IMR-90 (cell line): ENCODE results near the gene CDHR4. TPM values are rescaled to one million over a fixed set of nuclear protein-coding genes. Genes with fewer than 3 reads are reported as not detected.

Source experiments
- ATAC-seq: fragments of 200-7000 bp; cut with Tn5 transposase; 2 replicates; pipeline ENCODE4 v1.9.1; 2020; ENCODE audit warnings: low read depth, mild to moderate bottlenecking, moderate library complexity
- BruUV-seq: library from RNA; stranded (reverse); fragments of 400-500 nt; replicated peaks from 2 replicates; lab custom pipeline; 2021; lab: Mats Ljungman, UMichigan
- CTCF ChIA-PET: fragments of 300-600 bp; formaldehyde crosslinking; extraction: SDS; loops from one replicate; lab custom pipeline; 2021; ENCODE audit warnings: antibody characterized with exemption; lab: Yijun Ruan, JAX
- POLR2A ChIA-PET: fragments of 300-600 bp; sonication (Branson Sonifier 250); formaldehyde crosslinking; loops from one replicate; lab custom pipeline; 2022; ENCODE audit warnings: antibody characterized with exemption; ENCODE audit not compliant: unreplicated experiment; lab: Charles Lee
- DNase-seq: peaks from one replicate; pipeline ENCODE4 v3.0.0; 2013
- H2AFZ ChIP-seq: replicated peaks from 2 replicates; pipeline ENCODE3; 2013; ENCODE audit warnings: low read length, mild to moderate bottlenecking; ENCODE audit not compliant: poor library complexity
- H2AK5ac ChIP-seq: 2 replicates; pipeline ENCODE4 v1.6.1; 2013; ENCODE audit warnings: low read depth, low read length, inconsistent platforms
- H2AK9ac ChIP-seq: replicated peaks from 2 replicates; pipeline ENCODE3; 2013; ENCODE audit warnings: mild to moderate bottlenecking, low read depth, low read length, moderate library complexity; ENCODE audit not compliant: poor library complexity
- H2BK120ac ChIP-seq: 2 replicates; pipeline ENCODE4 v1.6.1; 2013; ENCODE audit warnings: low read depth, low read length, inconsistent platforms
- H2BK15ac ChIP-seq: 3 replicates; pipeline ENCODE4 v1.6.1; 2013; ENCODE audit warnings: low read depth, low read length, inconsistent platforms
- H2BK20ac ChIP-seq: 2 replicates; pipeline ENCODE4 v1.6.1; 2013; ENCODE audit warnings: low read depth, mild to moderate bottlenecking, inconsistent platforms, low read length, moderate library complexity
- H2BK5ac ChIP-seq: 2 replicates; pipeline ENCODE4 v1.6.1; 2013; ENCODE audit warnings: mild to moderate bottlenecking, low read depth, low read length, inconsistent platforms; ENCODE audit not compliant: poor library complexity, severe bottlenecking
- H3K14ac ChIP-seq: replicated peaks from 2 replicates; pipeline ENCODE4 v1.6.1; 2013; ENCODE audit warnings: low read depth, low read length, inconsistent platforms
- H3K18ac ChIP-seq: 2 replicates; pipeline ENCODE4 v1.6.1; 2013; ENCODE audit warnings: low read depth, low read length, control low read depth
- H3K23ac ChIP-seq: 2 replicates; pipeline ENCODE4 v1.6.1; 2013; ENCODE audit warnings: low read depth, low read length, inconsistent platforms
- H3K27ac ChIP-seq: 2 replicates; pipeline ENCODE4 v1.5.1; 2013; ENCODE audit warnings: mild to moderate bottlenecking, control low read depth, low read length; ENCODE audit not compliant: insufficient read depth
- H3K27me3 ChIP-seq: 2 replicates; pipeline ENCODE4 v1.6.1; 2013; ENCODE audit warnings: low read length; ENCODE audit not compliant: control insufficient read depth, insufficient read depth
- H3K36me3 ChIP-seq: 2 replicates; pipeline ENCODE4 v1.6.1; 2013; ENCODE audit warnings: low read length, mixed read lengths; ENCODE audit not compliant: control insufficient read depth, insufficient read depth
- H3K4ac ChIP-seq: 2 replicates; pipeline ENCODE4 v1.6.1; 2013; ENCODE audit warnings: low read depth, low read length, inconsistent platforms
- H3K4me1 ChIP-seq: 2 replicates; pipeline ENCODE4 v1.6.1; 2013; ENCODE audit warnings: low read length, mixed read lengths; ENCODE audit not compliant: control insufficient read depth, insufficient read depth
- H3K4me2 ChIP-seq: 2 replicates; pipeline ENCODE4 v1.6.1; 2013; ENCODE audit warnings: low read depth, mild to moderate bottlenecking, control low read depth, low read length, moderate library complexity
- H3K4me3 ChIP-seq: 2 replicates; pipeline ENCODE4 v1.5.1; 2013; ENCODE audit warnings: low read depth, mild to moderate bottlenecking, control low read depth, low read length, moderate library complexity; ENCODE audit not compliant: insufficient read depth
- H3K56ac ChIP-seq: 2 replicates; pipeline ENCODE4 v1.6.1; 2013; ENCODE audit warnings: low read length, inconsistent platforms; ENCODE audit not compliant: insufficient read depth; ENCODE audit errors: extremely low read depth
- H3K79me1 ChIP-seq, 2 experiments: 2 replicates each; pipeline ENCODE4 v1.6.1; 2013; ENCODE audit warnings: low read length in 2 of 2, inconsistent platforms in 1 of 2, low read depth in 1 of 2
- H3K9ac ChIP-seq: 2 replicates; pipeline ENCODE4 v1.6.1; 2013; ENCODE audit warnings: low read depth, low read length, control low read depth
- H3K9me1 ChIP-seq: 2 replicates; pipeline ENCODE4 v1.6.1; 2013; ENCODE audit warnings: low read length, inconsistent platforms; ENCODE audit not compliant: insufficient read depth
- H3K9me3 ChIP-seq: 2 replicates; pipeline ENCODE4 v1.6.1; 2013; ENCODE audit warnings: low read length; ENCODE audit not compliant: control insufficient read depth, insufficient read depth
- H4K20me1 ChIP-seq: 2 replicates; pipeline ENCODE4 v1.6.1; 2013; ENCODE audit warnings: low read length, inconsistent platforms; ENCODE audit not compliant: insufficient read depth
- H4K5ac ChIP-seq: 2 replicates; pipeline ENCODE4 v1.6.1; 2013; ENCODE audit warnings: mild to moderate bottlenecking, low read depth, low read length, control low read depth
- H4K8ac ChIP-seq, 2 experiments: 2 replicates each; pipeline ENCODE4 v1.6.1; 2013; ENCODE audit warnings: low read depth in 2 of 2, low read length in 2 of 2, control low read depth in 1 of 2, inconsistent platforms in 1 of 2
- H4K91ac ChIP-seq: 2 replicates; pipeline ENCODE4 v1.6.1; 2013; ENCODE audit warnings: low read depth, low read length, inconsistent platforms; ENCODE audit not compliant: insufficient read depth
- BHLHE40 ChIP-seq: fragments of 150-350 bp; IDR thresholded peaks from 2 replicates; pipeline ENCODE4 v1.6.1; 2016; ENCODE audit warnings: mild to moderate bottlenecking, low read depth, low read length
- MXI1 ChIP-seq: IDR thresholded peaks from 2 replicates; pipeline ENCODE4 v1.6.1; 2012; ENCODE audit warnings: low read depth, mild to moderate bottlenecking, low read length, moderate library complexity, borderline replicate concordance
- whole genome bisulfite sequencing, 2 experiments: methylation state at CpG; one replicate each; pipeline versions ENCODE4 v1.1.5 to v1.1.7; 2013; ENCODE audit warnings: missing lambda C conversion rate in 2 of 2; ENCODE audit not compliant: insufficient read length in 1 of 2; ENCODE audit errors: extremely low coverage in 2 of 2; 5-methylcytosine and 5-hydroxymethylcytosine counted together
- dilution Hi-C: fragments of 300-500 bp; cut with HindIII; formaldehyde crosslinking; loops from one replicate; pipeline ENCODE4 v1.14.3; 2018; ENCODE audit warnings: low sequenced_read_pairs; ENCODE audit not compliant: unreplicated experiment
- in situ Hi-C: fragments of 300-500 bp; cut with MboI; formaldehyde crosslinking; loops from 3 replicates; pipeline ENCODE4 v1.14.3; 2019; ENCODE audit warnings: low sequenced_read_pairs, inconsistent platforms, mixed read lengths
- intact Hi-C: fragments of 100-400 bp; cut with micrococcal nuclease; formaldehyde crosslinking; loops from 2 replicates; pipeline ENCODE4 v1.10.0; 2022
- polyA plus RNA-seq, 3 experiments: library from polyadenylated mRNA; depleted of rRNA; stranded (reverse); fragments of >200 nt; gene quantifications; 2 replicates each; pipeline ENCODE4 v1.2.3, GENCODE V29; 2012; ENCODE audit warnings: low replicate concordance in 1 of 3
- total RNA-seq: library from RNA; depleted of rRNA; stranded (reverse); fragments of >200 nt; gene quantifications from 2 replicates; pipeline ENCODE4 v1.2.3, GENCODE V29; 2012

Gene CDHR4
- total and polyA plus RNA-seq, 2 of the 4 experiments (the other 2 are of a cell fraction) = not detected

DNA sequence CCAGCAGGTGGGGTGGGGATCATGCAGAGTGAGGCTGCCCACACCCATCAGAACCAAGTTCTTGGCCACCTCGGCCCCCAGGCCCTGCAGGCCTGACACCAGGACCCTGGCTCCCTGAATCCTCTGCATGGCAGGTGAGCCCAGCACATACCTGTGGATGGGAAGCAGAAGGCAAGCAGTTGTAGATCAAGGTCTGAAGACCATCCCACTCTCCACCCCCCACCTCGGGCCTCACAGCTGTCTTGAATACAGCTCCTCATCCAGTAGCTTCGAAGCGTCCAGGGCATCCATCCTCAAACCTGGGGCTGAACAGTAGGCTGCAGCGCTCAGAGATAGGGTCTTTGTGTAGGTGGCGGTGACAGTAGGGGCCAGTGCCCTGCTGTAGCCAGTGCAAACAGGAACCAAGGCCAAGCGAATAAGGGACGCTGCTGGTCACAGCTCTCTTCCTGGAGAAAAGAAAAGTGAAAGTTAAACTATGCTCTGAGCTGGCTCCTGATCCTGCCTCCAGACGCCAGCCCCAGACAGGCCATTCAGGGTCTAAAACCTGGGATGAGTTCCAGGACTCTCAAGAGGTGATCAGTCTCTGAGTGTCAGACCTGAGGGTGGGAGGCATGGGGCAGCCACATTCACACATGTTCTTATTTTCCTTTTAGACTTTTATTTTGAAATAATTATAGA, 14.0 kb upstream of the CDHR4 start, which contains the start of gene UBA7:
UBA7 (minus strand) TSS at position 457 of the 678 bp plus-strand sequence; CDS start at position 291, 166 bp downstream.
- dilution Hi-C loops (no loop called here), intact Hi-C loops (no loop called here), in situ Hi-C loops (no loop called here)
- ATAC-seq (peak; percentile 96), DNase-seq (peak; percentile 80)
- 13% methylated on average over 3 of the region's 9 CpGs; no CpG with 5 or more reads in 1 of the 2 experiments for WGBS, 2 experiments
- H3K4ac ChIP-seq = peak within 1 kb of the TSS; percentile 98
- no peaks in the 10 kb centered on the region for H3K27me3 ChIP-seq
- peaks cover 3 to 16% of the 10 kb centered on the region in 2 experiments; a peak in 2 of 4 replicates for H3K79me1 ChIP-seq
- peak within 1 kb of the TSS; percentile 73 for H2AK5ac ChIP-seq
- ChIA-PET CTCF (interaction anchor here (2.2 kb wide), 1 partner anchor 11 kb away, joined by 9 read pairs; the partner anchor contains the start of gene INKA1), POLR2A (interaction anchor here (1.3 kb wide), 1 partner anchor 9 kb away, joined by 4 read pairs; no protein-coding TSS in a partner anchor)
- H4K5ac ChIP-seq = peak within 1 kb of the TSS; percentile 94
- H3K36me3 ChIP-seq = peaks cover 31% of the 10 kb centered on the region
- H3K4me3 ChIP-seq = peak within 1 kb of the TSS; percentile 55
- H4K91ac ChIP-seq = peak within 1 kb of the TSS; percentile 97
- H3K56ac ChIP-seq = peak within 1 kb of the TSS; percentile 83; the same call in 1 of the 2 replicates
- peak within 1 kb of the TSS; percentile 88 for H2AK9ac ChIP-seq
- H3K27ac ChIP-seq = peak within 1 kb of the TSS; percentile 93
- peak within 1 kb of the TSS; percentile 97 for H3K9ac ChIP-seq
- H3K14ac ChIP-seq = peak within 1 kb of the TSS; percentile 100
- peak within 1 kb of the TSS; percentile 89 for H3K4me2 ChIP-seq
- peak; percentile 51; the same call in 1 of the 2 replicates for TF ChIP-seq MXI1
- no peak for TF ChIP-seq BHLHE40
- no peaks in the 10 kb centered on the region for H4K20me1 ChIP-seq
- H2BK120ac ChIP-seq = peak within 1 kb of the TSS; percentile 89
- TSS peak; percentile 55 for BruUV-seq
- peak within 1 kb of the TSS; percentile 96 for H3K23ac ChIP-seq
- peak within 1 kb of the TSS; percentile 89 for H3K18ac ChIP-seq
- H2BK15ac ChIP-seq = peak within 1 kb of the TSS; percentile 64; the same call in 1 of the 3 replicates
- peak within 1 kb of the TSS; percentile 98 for H2AFZ ChIP-seq
- peak within 1 kb of the TSS; percentile 69; the same call in 1 of the 2 replicates for H2BK20ac ChIP-seq
- no peaks in the 10 kb centered on the region for H3K9me3 ChIP-seq
- peak within 1 kb of the TSS; percentile 83 for H2BK5ac ChIP-seq
- H3K4me1 ChIP-seq = peaks cover 8% of the 10 kb centered on the region
- H4K8ac ChIP-seq = peak within 1 kb of the TSS; percentile 99 to 100
- H3K9me1 ChIP-seq = peaks cover 12% of the 10 kb centered on the region; the same call in 1 of the 2 replicates
